ENCODE results near the gene FGG. TPM values are rescaled to one million over a fixed set of nuclear protein-coding genes. Genes with fewer than 3 reads are reported as not detected.

The FGG gene
- total and polyA plus RNA-seq, 2 of the 8 experiments (the other 6 are each of a cell fraction or from before 2014, with no cell fraction given) = not detected

DNA sequence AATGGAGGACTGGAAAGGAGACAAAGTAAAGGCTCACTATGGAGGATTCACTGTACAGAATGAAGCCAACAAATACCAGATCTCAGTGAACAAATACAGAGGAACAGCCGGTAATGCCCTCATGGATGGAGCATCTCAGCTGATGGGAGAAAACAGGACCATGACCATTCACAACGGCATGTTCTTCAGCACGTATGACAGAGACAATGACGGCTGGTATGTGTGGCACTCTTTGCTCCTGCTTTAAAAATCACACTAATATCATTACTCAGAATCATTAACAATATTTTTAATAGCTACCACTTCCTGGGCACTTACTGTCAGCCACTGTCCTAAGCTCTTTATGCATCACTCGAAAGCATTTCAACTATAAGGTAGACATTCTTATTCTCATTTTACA, 42.9 kb downstream of the FGG start:
- ChIA-PET POLR2A (ENCODE audit: partially characterized antibody) (no interaction called here), CTCF (ENCODE audit: partially characterized antibody) (interaction anchor here (0.6 to 6.7 kb wide), 9 partner anchors 11 to 1419 kb away, joined by 3 to 47 read pairs (median 4); no protein-coding TSS in a partner anchor)
- TF ChIP-seq RXRA (IDR thresholded peaks at IDR 0.05; ENCODE audit: insufficient read depth, low read depth, low read length) = no peak
- no peak for TF ChIP-seq RNF2 (IDR thresholded peaks at IDR 0.05; ENCODE audit: borderline replicate concordance, low read depth, low read length, missing control alignments, poor library complexity, severe bottlenecking)
- no peak for TF ChIP-seq KDM5A (IDR thresholded peaks at IDR 0.05; ENCODE audit: low read length)
- TF ChIP-seq TAF1 (IDR thresholded peaks at IDR 0.05; ENCODE audit: low read depth, low read length) = no peak
- no peak for TF ChIP-seq TEAD4 (IDR thresholded peaks at IDR 0.05; ENCODE audit: low read depth, low read length)
- no peak for TF ChIP-seq JUN (IDR thresholded peaks at IDR 0.05; ENCODE audit: low read depth, low read length)
- no peak for TF ChIP-seq RFX5 (IDR thresholded peaks at IDR 0.05; ENCODE audit: borderline replicate concordance, low read depth, low read length)
- TF ChIP-seq TBP (IDR thresholded peaks at IDR 0.05; ENCODE audit: low read depth, low read length) = no peak
- no peak for TF ChIP-seq HDAC6 (IDR thresholded peaks at IDR 0.05; ENCODE audit: low read depth, low read length)
- DNase-seq (ENCODE audit: low read depth in 1 of 2, low spot score in 2 of 2) (no peak), FAIRE-seq (no peak)
- Histone ChIP-seq H4K5ac (ENCODE audit: insufficient read length, low read depth, low read length) (no peak overlapping the region), H3K4me1 (replicated peaks in 1 of 4; ENCODE audit: control insufficient read depth in 3 of 4, insufficient read depth in 4 of 4, low read length in 3 of 4) (no peaks in the 10 kb centered on the region), H3K56ac (replicated peaks; ENCODE audit: insufficient read length, low read depth, low read length) (no peak overlapping the region), H3K9me3 (ENCODE audit: insufficient read depth in 2 of 2, low read depth in 1 of 2, low read length in 1 of 2) (no peaks in the 10 kb centered on the region), H2AK5ac (ENCODE audit: low read depth, low read length) (no peak overlapping the region), H3K79me2 (ENCODE audit: control insufficient read depth in 1 of 2, insufficient read depth in 2 of 2, low read length in 2 of 2) (no peaks in the 10 kb centered on the region), H4K8ac (ENCODE audit: extremely low read depth, insufficient read depth, low read length) (no peak overlapping the region), H3K79me1 (ENCODE audit: low read depth, low read length) (no peaks in the 10 kb centered on the region), H4K91ac (replicated peaks; ENCODE audit: insufficient read length, low read length) (no peak overlapping the region), H2BK20ac (ENCODE audit: low read length) (no peak overlapping the region), H3K14ac (ENCODE audit: insufficient read length) (no peak overlapping the region), H3K4me2 (ENCODE audit: insufficient read depth in 1 of 2, low read depth in 2 of 2, low read length in 2 of 2) (no peak overlapping the region), H2BK15ac (ENCODE audit: low read length) (no peak overlapping the region), H3K18ac (ENCODE audit: extremely low read depth, low read length) (no peak overlapping the region), H2AFZ (ENCODE audit: low read length) (no peak overlapping the region), H3K36me3 (ENCODE audit: control insufficient read depth in 2 of 4, insufficient read depth in 4 of 4, low read length in 3 of 4) (no peaks in the 10 kb centered on the region), H2BK5ac (ENCODE audit: low read depth, low read length) (no peak overlapping the region), H3K9ac (replicated peaks in 1 of 4; ENCODE audit: extremely low read depth in 1 of 4, low read depth in 3 of 4, low read length in 3 of 4) (no peak overlapping the region), H2BK12ac (ENCODE audit: low read depth, low read length) (no peak overlapping the region), H2BK120ac (replicated peaks; ENCODE audit: low read depth, low read length) (peak overlapping the region; percentile 47), H3K27ac (ENCODE audit: low read depth, low read length) (no peak overlapping the region), H3K4me3 (ENCODE audit: extremely low read depth in 1 of 4, insufficient read depth in 2 of 4, low read depth in 3 of 4, low read length in 4 of 4) (no peak overlapping the region), H3K4ac (replicated peaks; ENCODE audit: insufficient read length, low read depth, low read length) (no peak overlapping the region), H3K23me2 (ENCODE audit: low read depth, low read length) (no peaks in the 10 kb centered on the region), H3K27me3 (replicated peaks in 1 of 4; ENCODE audit: control insufficient read depth in 3 of 4, extremely low read depth in 1 of 4, insufficient read depth in 3 of 4, low read length in 3 of 4) (no peaks in the 10 kb centered on the region), H3K23ac (ENCODE audit: insufficient read length) (no peak overlapping the region), H4K20me1 (replicated peaks in 1 of 2; ENCODE audit: control insufficient read depth in 1 of 2, insufficient read depth in 2 of 2, low read length in 2 of 2) (no peaks in the 10 kb centered on the region)
- 91% methylated on average over 5 of the region's 5 CpGs; no CpG with 5 or more reads in 1 of the 2 experiments for WGBS, 2 experiments (ENCODE audit: extremely low coverage in 1 of 2, insufficient coverage in 1 of 2, insufficient read length in 1 of 2, insufficient replicate concordance in 2 of 2, low coverage in 1 of 2, low lambda C conversion rate in 2 of 2, missing lambda C conversion rate in 1 of 2)

Data from H1 (cell line).